HG02973 (cell line): ENCODE measurements around the gene CLRN1.

Source experiments
- ATAC-seq: cut with Tn5 transposase; IDR thresholded peaks from one replicate; pipeline ENCODE4 v1.9.1; 2021; ENCODE audit warnings: moderate library complexity; ENCODE audit not compliant: unreplicated experiment

CLRN1 gene

DNA sequence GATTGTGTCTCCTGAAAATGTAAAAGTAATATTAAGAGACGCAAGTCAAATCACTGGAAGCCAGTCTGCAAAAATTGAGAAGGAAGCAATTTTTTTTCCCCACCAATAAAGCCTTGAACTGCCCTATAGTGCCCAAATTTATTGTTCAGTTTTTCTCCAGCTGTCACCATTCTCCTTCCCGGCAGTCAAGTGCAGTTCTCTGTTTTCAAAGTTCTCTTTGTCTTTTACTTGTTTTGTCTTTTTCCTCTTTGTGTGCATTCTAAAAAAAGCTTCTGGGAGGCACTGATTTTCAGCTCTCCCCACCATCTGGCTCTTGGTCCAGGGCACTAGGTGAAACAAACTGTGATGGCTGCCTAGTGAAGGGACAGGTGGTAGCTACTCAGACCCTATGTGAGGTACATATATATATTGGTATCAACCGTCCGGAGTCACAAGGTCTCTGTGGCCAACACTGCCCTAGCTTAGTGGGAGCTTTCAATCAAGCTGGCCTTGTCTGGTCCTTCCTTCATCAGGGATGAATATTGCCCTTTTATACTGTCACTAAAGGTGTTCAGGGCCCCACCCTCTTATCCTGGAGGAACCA is 6.1 kb upstream of the CLRN1 start:
- ATAC-seq, result no peak

DNA sequence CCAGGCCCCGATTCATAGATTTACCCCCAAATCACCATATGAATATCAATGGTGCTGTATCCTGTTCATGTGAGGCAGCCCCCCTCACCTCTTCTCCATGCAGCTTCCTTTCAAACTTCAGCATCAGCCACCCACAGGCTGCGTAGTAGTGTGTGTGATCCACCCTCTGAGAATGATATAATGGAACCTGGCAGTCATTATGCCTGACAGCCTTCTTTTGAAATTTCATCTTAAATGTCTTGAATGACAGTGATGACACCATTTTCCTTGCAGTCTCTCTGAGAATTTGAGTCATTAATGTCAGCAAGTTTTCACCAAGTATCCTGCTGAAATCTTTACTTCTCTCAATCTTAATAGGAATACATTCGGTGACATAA is 3.5 kb upstream of the CLRN1 start:
- ATAC-seq, result no peak

DNA sequence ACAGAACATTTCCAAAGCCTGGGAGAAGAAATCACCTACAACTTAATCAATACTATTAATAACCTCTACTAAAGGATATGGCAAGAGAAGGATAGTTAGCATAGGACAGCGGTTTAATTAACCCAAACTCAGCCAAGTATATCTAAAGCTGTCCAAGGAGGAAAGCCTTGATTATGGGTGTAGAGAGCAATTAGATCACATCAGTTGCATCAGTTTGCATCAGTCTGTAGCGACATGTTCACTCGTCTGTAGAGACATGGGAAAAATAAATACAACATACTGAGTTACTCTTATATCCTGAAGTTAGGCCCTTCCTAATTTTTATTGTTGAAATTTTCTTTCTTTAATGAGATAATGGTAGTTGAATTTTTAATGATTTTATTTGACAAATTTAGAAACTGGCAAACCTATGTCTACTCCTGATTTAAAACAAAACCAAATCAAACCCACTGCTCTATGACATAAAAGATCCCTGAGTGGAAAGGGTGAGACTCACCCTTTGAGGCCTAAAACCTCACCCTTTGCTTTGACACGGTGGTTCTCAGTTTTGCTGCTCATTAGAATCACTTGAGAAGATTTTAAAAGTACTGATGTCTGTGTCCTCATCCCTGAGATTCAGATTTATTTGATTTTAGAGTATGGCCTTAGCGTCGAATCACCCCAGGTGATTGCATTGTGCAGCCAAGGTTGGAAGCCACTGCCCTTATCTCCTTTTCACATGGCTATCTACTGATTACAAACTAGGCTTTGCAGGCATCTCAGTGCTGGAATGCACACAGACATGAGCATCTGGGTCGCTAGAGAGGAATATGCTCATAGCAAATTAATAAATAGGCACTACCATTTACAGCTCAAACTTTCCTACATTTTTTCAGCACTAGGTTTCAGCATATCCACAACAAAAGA is 2.8 kb upstream of the CLRN1 start:
- no peak for ATAC-seq

DNA sequence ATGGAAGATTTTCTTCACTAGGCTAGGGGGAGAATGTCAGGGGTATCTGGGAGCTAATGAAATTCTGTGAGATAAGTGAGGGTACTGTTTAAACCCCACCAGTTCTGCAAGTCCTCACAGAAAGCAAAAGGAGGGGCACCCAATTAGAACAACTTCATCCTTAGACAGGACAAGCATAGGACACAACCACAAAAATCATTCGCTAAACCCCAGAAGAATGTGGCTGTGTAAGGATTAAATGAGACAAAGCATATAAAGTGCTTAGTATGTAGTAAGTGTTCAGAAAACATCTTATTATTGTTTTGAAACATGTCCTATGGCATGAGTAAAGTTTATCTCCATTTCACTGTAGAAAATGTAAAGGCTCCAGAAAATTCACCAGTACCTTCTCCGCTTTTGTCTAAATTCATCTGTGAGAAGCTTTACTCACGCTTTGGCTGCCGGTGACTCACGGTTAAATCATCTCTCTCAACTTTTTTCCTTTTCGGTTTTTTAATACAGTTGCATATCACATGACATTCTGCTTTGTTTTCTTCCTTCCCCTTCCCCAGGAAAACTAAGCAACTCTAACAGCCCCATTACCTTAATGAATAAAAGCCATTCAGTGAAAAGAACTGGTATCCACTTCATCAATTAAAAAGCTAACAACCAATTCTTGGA is 1.7 kb downstream of the CLRN1 start:
- no peak for ATAC-seq

DNA sequence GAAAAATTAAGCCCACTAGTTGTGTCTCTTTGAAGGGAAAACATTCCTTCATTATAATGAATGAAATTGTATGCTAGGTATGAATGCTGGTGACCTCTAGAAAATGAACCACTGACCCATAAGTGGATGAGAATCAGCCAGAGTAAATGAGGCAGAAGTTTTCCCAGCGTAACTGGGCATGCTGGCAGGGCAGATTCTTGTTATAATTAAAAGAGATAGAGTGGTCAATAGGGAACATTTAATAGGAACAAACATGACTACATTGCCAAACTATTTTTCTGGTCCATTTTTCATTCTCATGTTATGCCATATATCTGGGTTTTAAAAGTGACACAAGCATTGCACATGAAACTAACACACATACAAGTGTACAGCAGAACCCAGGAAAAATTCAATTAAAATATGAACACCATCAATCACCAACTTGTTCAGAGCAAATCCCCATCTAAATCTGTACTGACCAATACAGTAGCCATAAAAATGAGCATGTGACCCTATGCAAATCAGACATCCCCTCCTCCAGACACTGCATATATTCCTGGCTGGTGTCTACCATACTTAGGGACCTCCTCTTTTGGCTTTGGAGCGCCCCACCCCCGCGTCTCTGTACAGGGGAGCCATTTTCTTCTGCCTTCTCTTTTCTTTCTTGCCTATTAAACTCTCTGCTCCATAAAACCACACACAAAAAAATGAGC is 4.0 kb downstream of the CLRN1 start:
- ATAC-seq, result no peak

DNA sequence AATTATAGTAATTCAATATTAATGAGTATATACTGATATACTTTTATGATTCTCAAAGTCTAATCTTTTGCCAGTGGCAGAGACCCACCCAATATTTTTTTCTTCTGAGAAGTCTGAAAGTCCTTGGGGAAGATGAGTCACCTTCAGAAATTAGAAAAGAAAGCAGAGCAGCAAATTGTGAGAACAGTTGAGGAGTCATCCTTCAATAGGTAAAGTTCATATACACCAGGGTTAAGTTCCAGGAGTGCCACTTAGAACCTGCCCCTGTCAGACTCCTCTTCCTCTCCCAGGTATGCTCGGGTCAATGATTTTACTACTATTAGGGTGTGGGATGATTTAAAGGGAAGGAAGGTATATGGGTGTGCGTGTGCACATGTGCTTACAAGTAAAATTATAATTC is 7.1 kb downstream of the CLRN1 start:
- no peak for ATAC-seq

DNA sequence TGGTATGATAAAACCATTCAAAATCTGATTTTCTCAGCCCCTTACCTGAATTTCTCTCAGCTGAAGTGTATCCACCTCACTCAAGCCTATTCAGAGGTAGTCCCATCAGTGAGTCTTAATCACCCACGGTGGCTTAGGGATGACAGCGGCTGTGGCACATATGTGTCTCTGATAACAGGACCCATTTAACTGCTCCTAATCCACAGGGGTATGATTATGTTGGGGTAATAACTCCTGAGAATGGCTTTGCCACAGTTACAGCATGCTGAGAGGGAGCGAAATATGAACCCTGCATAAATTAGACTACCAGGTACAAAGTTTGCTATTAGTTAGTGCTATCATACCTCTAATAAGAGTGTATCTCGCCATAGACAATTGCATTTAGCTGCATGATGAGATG is 10.6 kb downstream of the CLRN1 start:
- ATAC-seq, result no peak

DNA sequence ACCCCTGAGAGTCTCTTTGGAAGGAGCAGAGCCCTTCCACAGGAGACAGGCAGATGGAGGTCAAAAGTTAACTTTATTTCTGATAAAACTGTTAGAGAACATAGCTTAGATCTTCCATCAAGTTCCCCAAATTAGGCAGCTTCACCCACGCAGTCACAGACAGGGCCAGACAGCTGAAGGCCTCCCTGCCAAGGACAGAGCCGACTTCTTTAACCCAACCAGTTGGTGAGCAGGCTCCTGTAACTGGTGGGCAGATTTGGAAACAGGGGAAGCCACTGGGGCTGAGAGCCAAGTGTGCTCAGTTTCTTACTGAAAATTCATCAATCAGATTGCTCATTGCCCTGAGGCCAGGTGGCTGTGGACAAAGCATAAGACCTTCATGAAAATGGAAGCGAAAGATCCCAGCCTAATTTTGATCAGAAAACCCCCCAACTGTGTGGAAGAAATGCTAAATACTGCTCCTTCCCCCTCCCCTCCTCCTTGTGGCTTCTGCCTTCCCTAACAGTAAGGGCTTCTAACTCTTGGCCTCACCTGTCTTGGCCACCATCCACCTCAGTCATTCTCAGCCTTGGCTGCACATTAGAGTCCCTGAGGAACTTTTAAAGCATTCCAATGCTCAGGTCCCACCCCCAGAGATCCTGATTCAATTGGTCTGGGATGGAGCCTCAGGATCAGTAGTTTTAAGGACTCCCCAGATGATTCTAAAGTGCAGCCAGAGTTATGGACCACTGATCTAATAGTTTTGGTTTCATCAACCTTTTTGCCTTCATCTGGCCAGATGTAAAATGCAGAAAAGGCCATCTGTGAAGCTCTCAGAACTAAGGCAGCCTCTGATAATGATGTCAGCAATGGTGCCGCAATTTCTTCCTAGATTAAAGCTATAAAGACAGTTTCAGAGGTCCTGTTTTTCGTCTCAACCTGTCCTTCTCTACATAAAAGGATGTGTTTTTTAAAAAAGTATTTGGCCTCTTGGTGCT is 11.5 kb downstream of the CLRN1 start:
- no peak for ATAC-seq

DNA sequence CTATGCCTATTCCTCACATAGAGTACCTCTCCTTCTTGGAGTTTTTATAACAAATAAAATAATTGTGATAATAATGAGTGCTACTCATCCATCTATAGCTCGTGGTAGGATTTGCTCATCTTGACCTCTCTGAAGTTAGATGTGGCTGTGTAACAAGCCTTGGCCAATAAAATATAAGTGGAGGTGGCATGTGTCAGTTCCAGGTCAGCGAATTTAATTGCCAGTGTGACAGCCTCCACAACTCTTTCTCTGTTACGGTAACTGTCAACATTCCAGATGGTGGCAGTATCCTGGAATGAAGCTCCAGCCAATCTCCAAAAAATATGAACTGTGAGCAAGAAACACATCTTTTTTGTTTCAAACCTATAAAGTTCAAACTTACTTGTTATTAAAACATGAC is 13.8 kb downstream of the CLRN1 start:
- ATAC-seq, result no peak

DNA sequence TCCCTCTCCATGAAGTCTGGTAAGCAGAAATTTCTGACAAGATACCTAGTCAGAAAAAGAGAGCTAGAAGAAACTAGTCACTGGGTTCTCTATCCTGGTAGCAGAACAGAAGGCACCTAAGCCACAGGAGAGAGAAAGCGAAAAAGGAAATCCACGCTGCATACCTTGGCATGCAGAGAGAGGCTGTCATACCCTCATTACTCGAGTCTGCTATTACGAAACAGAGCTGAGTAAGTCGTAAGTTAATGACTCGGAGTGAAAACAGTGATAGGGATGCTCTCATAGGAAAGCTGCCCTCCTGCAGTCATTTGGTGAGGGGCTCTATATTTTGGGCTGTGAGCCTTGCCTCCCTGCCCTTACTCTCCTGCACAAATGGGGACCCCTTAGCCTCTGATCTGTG is 16.2 kb downstream of the CLRN1 start:
- ATAC-seq, result no peak

DNA sequence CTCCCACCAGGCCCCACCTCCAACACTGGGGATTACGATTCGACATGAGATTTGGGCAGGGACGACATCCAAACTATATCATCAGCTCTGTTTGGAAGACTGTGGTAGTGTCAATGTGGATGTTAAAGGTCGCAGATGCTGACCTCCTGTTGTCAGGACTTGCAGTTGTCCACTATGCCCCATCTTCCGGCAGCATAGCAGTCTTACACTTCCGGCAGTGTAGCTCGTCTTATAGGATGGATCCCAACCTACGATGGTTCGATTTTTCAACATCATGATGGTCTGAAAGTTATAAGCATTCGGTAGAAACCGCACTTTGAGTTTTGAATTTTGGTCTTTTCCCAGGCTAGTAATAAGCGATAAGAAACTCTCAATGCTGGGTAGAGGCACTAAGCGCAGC is 20.6 kb downstream of the CLRN1 start:
- ATAC-seq, result no peak

DNA sequence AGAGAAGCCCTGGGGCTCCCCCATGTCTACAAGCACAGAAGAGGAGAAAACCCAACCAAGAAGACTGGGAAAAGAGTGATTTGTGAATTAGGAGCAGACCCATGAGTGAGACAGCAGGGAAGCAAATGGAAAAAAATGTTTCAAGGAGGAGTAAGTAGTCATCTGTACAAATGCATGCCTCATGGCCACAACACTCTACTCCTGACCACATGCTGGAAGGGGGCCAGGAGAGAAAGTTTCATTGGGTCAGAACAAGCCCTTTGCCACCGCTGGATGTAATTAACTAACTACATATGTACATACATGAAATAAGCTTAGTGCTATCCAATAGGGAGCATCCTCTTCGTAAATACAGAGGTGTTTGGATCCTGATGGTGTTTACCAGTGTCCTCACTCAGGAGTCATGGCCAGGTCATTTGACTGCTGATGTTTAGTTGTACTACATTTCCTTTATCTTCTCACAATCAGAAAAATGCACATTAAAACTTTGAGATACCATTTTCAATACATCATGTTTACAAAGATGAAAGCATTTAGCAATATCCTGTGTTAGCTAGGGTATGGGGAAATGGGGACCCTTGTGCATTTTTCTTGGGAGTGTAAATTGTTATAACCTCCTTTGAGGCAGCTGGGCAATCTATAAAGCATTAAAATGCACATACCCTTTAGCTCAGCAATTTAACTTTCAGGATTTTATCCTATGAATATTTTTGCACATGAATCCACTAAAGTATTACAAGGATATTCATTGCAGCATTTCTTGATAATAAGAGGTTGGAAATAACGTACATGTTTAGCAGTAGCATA is 27.1 kb downstream of the CLRN1 start:
- ATAC-seq, result no peak

DNA sequence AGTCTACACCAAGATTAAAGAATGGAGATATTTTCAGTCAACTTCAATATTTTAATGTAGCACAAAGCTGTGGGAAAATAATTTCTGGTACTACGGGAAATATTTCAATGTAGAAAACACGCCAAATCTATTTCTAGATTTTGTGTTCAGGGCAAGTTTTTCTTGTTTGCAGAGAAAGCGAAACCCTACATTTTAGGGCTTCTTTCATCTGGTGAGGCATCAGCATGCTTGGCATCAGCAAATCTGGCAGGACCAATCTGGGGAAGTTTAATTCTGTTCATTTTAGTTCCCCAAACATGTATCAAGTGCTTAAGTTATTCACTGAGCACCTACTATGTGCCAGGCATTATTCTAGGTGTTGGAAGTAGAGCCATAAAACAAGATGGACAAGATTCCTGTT is 30.3 kb downstream of the CLRN1 start:
- ATAC-seq, result no peak

DNA sequence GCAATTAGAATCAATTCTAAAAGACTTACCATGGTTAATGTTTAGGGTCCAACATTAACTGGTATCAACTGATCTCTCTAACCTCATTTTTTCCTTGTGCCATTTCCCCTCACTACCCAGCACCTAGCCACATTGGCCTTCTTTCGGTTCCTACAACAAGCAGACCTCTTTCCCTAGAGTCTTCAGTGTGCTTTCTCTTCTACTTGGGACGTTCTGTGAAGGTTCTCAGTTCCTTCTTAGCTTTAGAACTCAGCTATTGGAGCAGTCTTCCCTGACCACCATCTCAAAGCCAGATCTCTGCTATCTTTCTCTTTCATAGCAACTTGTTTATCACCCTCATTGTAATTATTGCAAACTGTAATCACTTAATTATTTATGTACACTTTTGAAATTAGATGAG is 35.8 kb downstream of the CLRN1 start:
- ATAC-seq, result no peak

DNA sequence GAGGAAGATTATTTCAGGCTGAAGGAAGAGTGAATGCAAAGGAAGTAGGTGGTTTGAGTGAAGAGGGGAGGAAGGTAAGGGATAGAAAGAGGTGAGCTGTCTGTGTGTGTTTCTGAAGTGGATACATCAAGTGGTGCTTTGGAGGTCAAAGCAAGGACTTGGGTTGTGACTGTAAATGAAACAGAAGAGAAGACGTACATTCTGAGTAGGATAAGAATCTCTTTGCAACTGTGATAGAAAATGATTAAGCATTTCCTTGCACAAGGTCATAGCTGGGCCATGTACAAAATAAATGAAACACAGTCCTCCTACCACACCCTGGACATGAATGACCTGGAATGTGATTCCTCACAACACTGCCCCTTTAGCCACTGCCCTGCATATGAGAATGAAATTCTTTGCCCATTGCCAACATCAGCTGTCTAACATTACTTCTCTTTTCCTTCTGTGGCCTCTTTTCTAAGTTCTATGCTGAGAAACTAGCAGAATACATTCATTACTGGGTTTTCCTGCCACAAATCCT is 39.0 kb downstream of the CLRN1 start:
- no peak for ATAC-seq

DNA sequence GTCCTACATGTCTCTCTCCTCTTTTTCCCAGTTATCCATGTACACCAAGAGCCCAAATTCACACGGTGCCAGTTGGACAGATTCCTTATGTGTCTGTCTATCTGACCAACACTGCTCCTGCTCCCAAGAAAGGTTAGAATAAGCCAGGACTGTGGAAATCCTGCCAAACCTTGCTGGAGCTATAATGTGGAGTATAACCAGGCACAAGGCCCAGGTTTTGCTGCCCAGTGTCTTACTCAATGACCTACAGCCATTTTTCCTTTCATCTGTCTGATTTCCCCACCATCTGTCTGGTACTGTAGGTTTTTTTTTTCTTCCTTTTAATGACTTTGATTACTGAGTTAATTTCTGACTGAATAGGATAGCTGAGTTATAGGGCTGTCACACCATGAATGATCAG is 40.8 kb downstream of the CLRN1 start:
- no peak for ATAC-seq

DNA sequence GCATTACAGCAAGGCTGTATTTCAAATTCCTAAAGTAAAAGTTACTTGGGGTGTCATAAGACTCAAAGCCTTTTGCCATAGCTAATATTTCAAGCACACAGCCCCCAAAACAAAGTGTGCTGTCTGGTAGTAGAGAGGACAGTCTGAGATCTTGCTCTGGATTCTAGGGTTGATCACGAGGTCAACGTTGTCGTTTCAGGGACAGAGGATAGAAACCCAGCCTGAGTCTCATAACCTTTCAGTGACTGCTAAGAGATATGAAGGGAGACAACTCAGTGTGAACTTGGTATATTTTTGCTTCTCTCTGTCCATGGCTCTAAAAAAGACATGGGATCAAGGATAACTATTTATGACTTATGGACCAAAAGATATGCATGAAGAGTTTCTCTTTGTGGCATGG is 41.7 kb downstream of the CLRN1 start:
- no peak for ATAC-seq

DNA sequence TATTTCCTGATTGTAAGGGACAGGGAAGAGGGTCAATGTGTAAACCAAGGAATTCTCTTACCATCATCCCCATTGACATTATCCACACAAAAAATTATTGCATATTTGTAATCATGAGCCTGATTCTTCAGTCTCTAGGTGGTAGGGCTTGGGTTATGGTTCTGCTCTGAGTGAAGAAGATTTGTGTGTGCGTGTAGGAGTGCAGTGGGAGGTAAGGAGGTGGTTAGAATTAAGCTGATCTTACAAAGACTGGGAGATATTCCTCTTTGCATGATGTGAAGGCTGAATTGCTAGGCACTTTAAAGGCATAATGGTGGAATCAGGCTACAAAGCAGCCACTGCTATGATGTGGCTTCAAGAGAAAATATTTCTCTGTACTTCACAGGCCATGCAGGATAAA is 44.3 kb downstream of the CLRN1 start:
- ATAC-seq, result no peak

DNA sequence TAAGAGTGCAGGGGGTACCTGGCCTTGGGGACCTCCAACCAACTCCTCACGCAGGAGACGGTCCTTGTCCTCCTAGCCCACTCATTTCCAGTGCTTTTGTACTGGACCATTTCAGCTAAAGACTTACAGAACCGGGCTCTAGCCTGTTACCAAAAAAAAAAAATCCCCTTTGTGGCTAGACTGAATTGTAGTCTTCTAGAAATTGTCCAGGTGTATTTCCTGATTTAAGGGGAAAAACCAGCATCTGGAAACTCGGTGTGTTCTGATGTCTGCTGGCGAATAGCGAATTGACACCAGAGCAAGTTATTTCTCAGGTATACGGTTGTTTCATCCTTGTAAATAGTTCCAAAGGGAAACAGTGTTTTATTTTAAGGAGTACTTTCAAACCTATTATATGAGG is 46.2 kb downstream of the CLRN1 start:
- no peak for ATAC-seq
